ENCODE measurements around the gene CSRNP3.
"Not testable (repeated sequence)": the region's sequence is repeated elsewhere in the genome, so short reads cannot be mapped to it uniquely, and the experiment has no call there.

Gene CSRNP3

DNA sequence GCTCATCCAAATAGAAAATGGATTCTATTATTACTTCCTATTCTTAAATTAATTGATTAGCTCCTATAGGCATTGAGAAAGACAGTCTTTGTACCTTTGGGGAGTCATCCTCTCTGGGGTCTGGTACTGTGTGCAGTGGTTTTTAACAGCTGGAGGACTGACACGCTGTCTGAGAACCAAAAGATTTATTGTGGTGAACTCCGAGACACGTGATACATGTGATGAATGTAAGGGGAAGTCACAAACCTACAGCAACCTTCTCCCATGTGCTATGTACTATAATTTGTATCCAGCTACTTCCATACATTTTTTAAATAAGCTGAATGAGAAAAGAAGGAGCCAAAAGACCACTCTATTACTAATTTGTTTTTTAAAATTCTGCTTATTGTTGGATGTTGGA is 190.9 kb downstream of the CSRNP3 start:
- no peak overlapping the region for H3K4me3 ChIP-seq (ENCODE audit: insufficient read length, low read depth)
- H3K9me3 ChIP-seq (ENCODE audit: insufficient read depth, low read length), result no peaks in the 10 kb centered on the region
- no peak for TF ChIP-seq ZNF274 (IDR thresholded peaks at IDR 0.05; ENCODE audit: low read depth, low read length)
- no peak for TF ChIP-seq SUZ12 (IDR thresholded peaks at IDR 0.05; ENCODE audit: extremely low read depth, insufficient read depth, insufficient read length)
- TF ChIP-seq YY1 (IDR thresholded peaks at IDR 0.05; ENCODE audit: insufficient read depth, insufficient read length), result no peak
- no peaks in the 10 kb centered on the region for H3K4me1 ChIP-seq (ENCODE audit: insufficient read depth, insufficient read length)
- no peaks in the 10 kb centered on the region for H3K36me3 ChIP-seq (ENCODE audit: insufficient read depth, insufficient read length, low read length)
- H3K27me3 ChIP-seq (ENCODE audit: insufficient read depth, insufficient read length), result no peaks in the 10 kb centered on the region
- no peak for DNase-seq (ENCODE audit: low read depth, low spot score)
- H3K9ac ChIP-seq (ENCODE audit: insufficient read length, low read depth), result no peak overlapping the region

DNA sequence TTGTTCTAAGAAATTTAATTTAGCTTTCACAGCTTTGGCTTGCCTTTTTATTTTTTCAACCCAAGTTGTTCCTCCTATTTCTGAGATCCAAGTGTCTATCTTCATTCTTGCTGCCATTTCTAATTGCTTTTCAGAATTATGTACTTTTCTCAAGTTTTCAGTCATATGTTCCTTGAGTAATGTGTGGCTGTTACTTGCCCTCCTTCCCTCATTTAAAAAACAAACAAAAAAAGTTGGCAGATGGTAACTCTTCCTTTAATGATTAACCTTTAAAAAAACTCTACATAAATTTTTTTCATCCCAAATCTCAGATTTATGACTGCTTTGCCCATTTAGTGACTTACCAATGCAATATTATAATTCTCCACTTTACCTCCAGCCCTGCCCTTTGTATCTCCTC is 193.2 kb downstream of the CSRNP3 start:
- DNase-seq (ENCODE audit: low read depth, low spot score), result no peak
- Histone ChIP-seq H3K36me3 (ENCODE audit: insufficient read depth, insufficient read length, low read length) (no peaks in the 10 kb centered on the region), H3K4me1 (ENCODE audit: insufficient read depth, insufficient read length) (no peaks in the 10 kb centered on the region), H3K9me3 (ENCODE audit: insufficient read depth, low read length) (no peaks in the 10 kb centered on the region), H3K27me3 (ENCODE audit: insufficient read depth, insufficient read length) (no peaks in the 10 kb centered on the region), H3K9ac (ENCODE audit: insufficient read length, low read depth) (no peak overlapping the region), H3K4me3 (ENCODE audit: insufficient read length, low read depth) (no peak overlapping the region)
- TF ChIP-seq YY1 (IDR thresholded peaks at IDR 0.05; ENCODE audit: insufficient read depth, insufficient read length) (no peak), ZNF274 (IDR thresholded peaks at IDR 0.05; ENCODE audit: low read depth, low read length) (no peak), SUZ12 (IDR thresholded peaks at IDR 0.05; ENCODE audit: extremely low read depth, insufficient read depth, insufficient read length) (no peak)

DNA sequence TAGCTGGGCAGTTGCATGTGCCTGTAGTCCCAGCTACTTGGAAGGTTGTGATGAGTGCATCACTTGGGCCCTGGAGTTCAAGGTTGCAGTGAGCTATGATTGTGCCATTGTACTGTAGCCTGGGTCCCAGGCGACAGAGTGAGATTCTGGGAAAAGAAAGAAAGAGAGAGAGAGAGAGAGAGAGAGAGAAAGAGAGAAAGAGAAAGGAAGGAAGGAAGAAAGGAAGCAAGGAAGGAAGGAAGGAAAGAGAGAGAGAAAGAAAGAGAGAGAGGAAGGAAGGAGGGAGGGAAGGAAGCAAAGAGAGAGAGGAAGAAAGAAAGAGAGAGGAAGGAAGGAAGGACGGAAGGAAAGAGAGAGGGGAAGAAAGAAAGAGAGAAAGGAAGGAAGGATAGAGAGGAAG is 196.1 kb downstream of the CSRNP3 start:
- H3K9me3 ChIP-seq (ENCODE audit: insufficient read depth, low read length), result peaks cover 2% of the 10 kb centered on the region
- no peak overlapping the region for H3K9ac ChIP-seq (ENCODE audit: insufficient read length, low read depth)
- no peaks in the 10 kb centered on the region for H3K27me3 ChIP-seq (ENCODE audit: insufficient read depth, insufficient read length)
- TF ChIP-seq YY1 (IDR thresholded peaks at IDR 0.05; ENCODE audit: insufficient read depth, insufficient read length) (no peak), SUZ12 (IDR thresholded peaks at IDR 0.05; ENCODE audit: extremely low read depth, insufficient read depth, insufficient read length) (no peak), ZNF274 (IDR thresholded peaks at IDR 0.05; ENCODE audit: low read depth, low read length) (no peak)
- DNase-seq (ENCODE audit: low read depth, low spot score), result no peak
- no peaks in the 10 kb centered on the region for H3K36me3 ChIP-seq (ENCODE audit: insufficient read depth, insufficient read length, low read length)
- no peaks in the 10 kb centered on the region for H3K4me1 ChIP-seq (ENCODE audit: insufficient read depth, insufficient read length)
- H3K4me3 ChIP-seq (ENCODE audit: insufficient read length, low read depth), result no peak overlapping the region

DNA sequence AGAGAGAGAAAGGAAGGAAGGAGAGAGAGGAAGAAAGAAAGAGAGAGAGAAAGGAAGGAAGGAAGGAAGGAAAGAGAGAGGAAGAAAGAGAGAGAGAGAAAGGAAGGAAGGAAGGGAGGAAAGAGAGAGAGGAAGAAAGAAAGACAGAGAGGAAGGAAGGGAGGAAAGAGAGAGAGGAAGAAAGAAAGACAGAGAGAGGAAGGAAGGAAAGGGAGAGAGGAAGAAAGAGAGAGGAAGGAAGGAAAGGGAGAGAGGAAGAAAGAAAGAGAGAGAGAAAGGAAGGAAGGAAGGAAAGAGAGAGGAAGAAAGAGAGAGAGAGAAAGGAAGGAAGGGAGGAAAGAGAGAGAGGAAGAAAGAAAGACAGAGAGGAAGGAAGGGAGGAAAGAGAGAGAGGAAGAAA is 196.6 kb downstream of the CSRNP3 start:
- not testable (repeated sequence) for H3K4me3 ChIP-seq (ENCODE audit: insufficient read length, low read depth); H3K27me3 ChIP-seq (ENCODE audit: insufficient read depth, insufficient read length); H3K36me3 ChIP-seq (ENCODE audit: insufficient read depth, insufficient read length, low read length); DNase-seq (ENCODE audit: low read depth, low spot score); H3K9ac ChIP-seq (ENCODE audit: insufficient read length, low read depth); H3K4me1 ChIP-seq (ENCODE audit: insufficient read depth, insufficient read length); H3K9me3 ChIP-seq (ENCODE audit: insufficient read depth, low read length)

DNA sequence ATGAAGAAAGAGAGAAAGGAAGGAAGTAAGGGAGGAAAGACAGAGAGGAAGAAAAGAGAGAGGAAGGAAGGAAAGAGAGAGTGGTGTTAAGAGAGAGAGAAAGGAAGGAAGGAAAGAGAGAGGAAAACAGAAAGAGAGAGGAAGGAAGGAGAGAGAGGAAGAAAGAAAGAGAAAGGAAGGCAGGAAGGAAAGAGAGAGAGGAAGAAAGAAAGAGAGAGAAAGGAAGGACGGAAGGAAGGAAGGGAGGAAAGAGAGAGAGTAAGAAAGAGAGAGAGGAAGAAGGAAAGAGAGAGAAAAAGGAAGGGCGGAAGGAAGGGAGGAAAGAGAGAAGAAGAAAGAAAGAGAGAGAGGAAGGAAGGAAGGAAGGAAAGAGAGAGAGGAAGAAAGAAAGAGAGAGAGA is 197.1 kb downstream of the CSRNP3 start:
- DNase-seq (ENCODE audit: low read depth, low spot score), result no peak
- Histone ChIP-seq H3K4me1 (ENCODE audit: insufficient read depth, insufficient read length) (no peaks in the 10 kb centered on the region), H3K9ac (ENCODE audit: insufficient read length, low read depth) (no peak overlapping the region), H3K4me3 (ENCODE audit: insufficient read length, low read depth) (no peak overlapping the region), H3K27me3 (ENCODE audit: insufficient read depth, insufficient read length) (no peaks in the 10 kb centered on the region), H3K9me3 (ENCODE audit: insufficient read depth, low read length) (peaks cover 12% of the 10 kb centered on the region), H3K36me3 (ENCODE audit: insufficient read depth, insufficient read length, low read length) (no peaks in the 10 kb centered on the region)
- TF ChIP-seq ZNF274 (IDR thresholded peaks at IDR 0.05; ENCODE audit: low read depth, low read length) (no peak), SUZ12 (IDR thresholded peaks at IDR 0.05; ENCODE audit: extremely low read depth, insufficient read depth, insufficient read length) (no peak), YY1 (IDR thresholded peaks at IDR 0.05; ENCODE audit: insufficient read depth, insufficient read length) (no peak)

DNA sequence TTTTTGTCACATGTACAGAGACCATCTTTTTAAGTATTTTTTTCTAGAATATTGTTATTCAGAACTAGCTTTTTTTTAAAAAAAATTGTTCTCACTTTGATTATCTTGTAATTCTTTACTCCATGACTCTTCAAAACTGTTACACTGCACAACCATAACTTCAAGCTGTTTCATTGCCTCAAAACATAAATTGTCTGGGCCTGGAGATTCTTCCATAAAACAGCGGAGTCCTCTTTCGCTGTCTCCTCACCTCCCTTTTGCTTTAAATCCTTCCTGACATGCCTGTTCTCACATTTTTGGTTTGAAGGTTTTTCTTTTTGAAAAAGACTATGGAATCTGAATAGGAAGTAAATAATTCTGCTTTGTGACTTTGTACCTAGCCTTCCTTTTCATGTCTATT is 197.9 kb downstream of the CSRNP3 start:
- H3K4me3 ChIP-seq (ENCODE audit: insufficient read length, low read depth), result no peak overlapping the region
- no peaks in the 10 kb centered on the region for H3K36me3 ChIP-seq (ENCODE audit: insufficient read depth, insufficient read length, low read length)
- H3K9ac ChIP-seq (ENCODE audit: insufficient read length, low read depth), result no peak overlapping the region
- TF ChIP-seq YY1 (IDR thresholded peaks at IDR 0.05; ENCODE audit: insufficient read depth, insufficient read length) (no peak), ZNF274 (IDR thresholded peaks at IDR 0.05; ENCODE audit: low read depth, low read length) (no peak), SUZ12 (IDR thresholded peaks at IDR 0.05; ENCODE audit: extremely low read depth, insufficient read depth, insufficient read length) (no peak)
- no peaks in the 10 kb centered on the region for H3K27me3 ChIP-seq (ENCODE audit: insufficient read depth, insufficient read length)
- no peaks in the 10 kb centered on the region for H3K4me1 ChIP-seq (ENCODE audit: insufficient read depth, insufficient read length)
- no peak for DNase-seq (ENCODE audit: low read depth, low spot score)
- peaks cover 12% of the 10 kb centered on the region for H3K9me3 ChIP-seq (ENCODE audit: insufficient read depth, low read length)

DNA sequence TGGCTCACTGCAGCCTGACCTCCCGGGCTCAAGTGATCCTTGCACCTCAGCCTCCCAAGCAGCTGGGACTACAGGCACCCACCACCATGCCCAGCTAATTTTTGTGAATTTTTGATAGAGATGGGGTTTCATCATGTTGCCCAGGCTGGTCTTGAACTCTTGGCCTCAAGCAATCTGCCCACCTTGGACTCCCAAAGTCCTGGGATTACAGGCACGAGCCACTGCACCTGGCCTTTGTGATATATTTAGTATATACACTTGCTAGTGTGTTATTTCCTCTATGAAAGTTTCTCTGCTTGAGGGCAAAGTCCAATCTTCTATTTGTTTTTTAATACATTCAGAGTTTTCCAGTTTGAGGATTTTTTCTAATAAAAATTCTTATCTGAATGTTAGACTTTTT is 205.3 kb downstream of the CSRNP3 start:
- TF ChIP-seq SUZ12 (IDR thresholded peaks at IDR 0.05; ENCODE audit: extremely low read depth, insufficient read depth, insufficient read length) (no peak), YY1 (IDR thresholded peaks at IDR 0.05; ENCODE audit: insufficient read depth, insufficient read length) (no peak), ZNF274 (IDR thresholded peaks at IDR 0.05; ENCODE audit: low read depth, low read length) (no peak)
- no peak for DNase-seq (ENCODE audit: low read depth, low spot score)
- H3K4me1 ChIP-seq (ENCODE audit: insufficient read depth, insufficient read length), result no peaks in the 10 kb centered on the region
- peaks cover 12% of the 10 kb centered on the region for H3K9me3 ChIP-seq (ENCODE audit: insufficient read depth, low read length)
- no peaks in the 10 kb centered on the region for H3K36me3 ChIP-seq (ENCODE audit: insufficient read depth, insufficient read length, low read length)
- no peak overlapping the region for H3K9ac ChIP-seq (ENCODE audit: insufficient read length, low read depth)
- no peak overlapping the region for H3K4me3 ChIP-seq (ENCODE audit: insufficient read length, low read depth)
- H3K27me3 ChIP-seq (ENCODE audit: insufficient read depth, insufficient read length), result no peaks in the 10 kb centered on the region

DNA sequence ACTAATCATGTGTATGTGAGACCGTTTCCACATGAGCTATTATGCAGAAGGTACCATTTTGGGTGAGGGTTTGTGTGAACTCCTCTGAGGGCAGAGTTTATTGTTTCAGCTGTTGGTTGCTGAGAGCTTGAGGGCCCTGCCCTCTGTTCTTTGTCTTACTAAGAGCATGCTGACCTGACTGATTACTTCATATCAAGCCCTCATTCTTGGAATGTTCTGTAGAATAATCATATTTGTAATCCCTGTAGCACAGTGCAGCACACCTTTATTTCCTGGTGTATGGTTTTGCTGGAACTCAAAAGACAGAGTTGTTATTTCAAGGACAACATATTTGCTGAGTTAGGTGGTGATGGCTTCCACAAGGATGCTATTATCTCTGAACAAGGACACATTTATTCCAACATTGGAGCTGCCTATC is 206.1 kb downstream of the CSRNP3 start:
- no peaks in the 10 kb centered on the region for H3K4me1 ChIP-seq (ENCODE audit: insufficient read depth, insufficient read length)
- no peak for DNase-seq (ENCODE audit: low read depth, low spot score)
- H3K27me3 ChIP-seq (ENCODE audit: insufficient read depth, insufficient read length), result no peaks in the 10 kb centered on the region
- H3K36me3 ChIP-seq (ENCODE audit: insufficient read depth, insufficient read length, low read length), result no peaks in the 10 kb centered on the region
- H3K9ac ChIP-seq (ENCODE audit: insufficient read length, low read depth), result no peak overlapping the region
- H3K9me3 ChIP-seq (ENCODE audit: insufficient read depth, low read length), result peaks cover 11% of the 10 kb centered on the region
- TF ChIP-seq YY1 (IDR thresholded peaks at IDR 0.05; ENCODE audit: insufficient read depth, insufficient read length) (no peak), SUZ12 (IDR thresholded peaks at IDR 0.05; ENCODE audit: extremely low read depth, insufficient read depth, insufficient read length) (no peak), ZNF274 (IDR thresholded peaks at IDR 0.05; ENCODE audit: low read depth, low read length) (no peak)
- H3K4me3 ChIP-seq (ENCODE audit: insufficient read length, low read depth), result no peak overlapping the region

Data from NT2/D1 (cell line).